GM21526 (cell line): ENCODE measurements around the gene SUPT3H.

Source experiments
- ATAC-seq: cut with Tn5 transposase; IDR thresholded peaks from one replicate; pipeline ENCODE4 v1.9.1; 2021; ENCODE audit warnings: moderate library complexity; ENCODE audit not compliant: unreplicated experiment, low FRiP score

The SUPT3H gene

DNA sequence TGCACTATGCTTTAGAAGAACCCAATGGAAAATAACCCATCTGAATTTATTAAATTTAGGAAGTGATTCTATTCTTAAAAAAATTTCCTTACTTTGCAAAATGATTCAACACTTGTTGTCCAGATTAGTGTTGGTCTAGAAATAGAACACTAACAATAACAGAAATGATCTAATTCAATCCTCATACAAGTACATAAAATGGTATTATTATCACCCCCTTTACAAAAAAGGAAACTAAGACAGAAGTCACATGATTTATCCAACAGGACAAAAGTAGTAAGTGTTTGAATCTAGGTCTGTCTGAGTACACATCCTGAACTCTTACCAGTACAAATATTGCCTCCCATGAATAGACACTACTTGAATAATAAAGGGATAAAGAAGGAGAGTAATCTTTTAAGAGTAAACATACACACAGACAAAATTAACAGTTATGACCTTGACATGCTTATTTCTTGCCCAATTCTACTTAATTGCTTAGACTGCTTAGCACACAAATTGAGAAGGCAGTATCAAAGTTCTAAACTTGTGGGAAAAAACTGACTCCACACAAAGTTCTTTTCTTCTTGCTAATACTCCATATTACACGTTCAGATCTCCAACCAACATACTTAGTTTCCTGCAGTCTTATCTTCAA, 245.0 kb downstream of the SUPT3H start:
- ATAC-seq, result no peak

DNA sequence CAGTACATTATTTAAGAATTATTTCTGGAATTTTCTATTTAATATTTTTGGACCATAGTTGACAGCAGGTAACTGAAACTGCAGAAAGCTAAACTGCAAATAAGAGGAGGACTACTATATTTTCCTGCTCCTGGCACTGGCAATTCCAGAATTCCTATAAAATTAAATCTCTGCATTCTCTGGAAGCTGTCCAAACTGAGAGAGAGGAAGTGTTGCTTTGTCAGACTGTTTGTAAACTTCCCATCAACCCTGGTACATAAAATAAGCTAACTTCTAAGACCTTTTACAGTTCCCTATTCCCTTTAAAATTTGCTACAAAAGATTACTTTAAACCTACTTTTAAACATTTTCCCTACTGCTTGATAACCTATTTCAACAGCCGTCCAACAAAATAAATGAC, 245.7 kb downstream of the SUPT3H start:
- no peak for ATAC-seq

DNA sequence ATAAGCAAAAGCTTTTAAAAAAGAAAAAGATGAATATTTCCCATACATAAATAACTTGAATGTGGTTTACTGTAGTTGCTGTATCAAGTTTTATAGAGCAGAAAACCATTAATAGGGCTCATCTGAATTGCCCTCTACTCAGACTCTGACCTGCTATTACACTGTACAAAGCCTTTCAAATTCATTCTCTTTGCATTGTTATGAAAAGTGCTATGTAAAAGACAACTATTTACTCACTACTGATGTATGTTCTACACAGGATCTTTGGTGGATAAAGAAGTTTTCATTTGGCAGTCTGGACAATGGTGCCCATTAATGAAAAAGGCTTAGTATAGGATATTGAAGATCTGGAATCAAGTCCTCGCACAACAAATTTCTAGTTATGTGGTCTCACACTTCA, 248.7 kb downstream of the SUPT3H start:
- ATAC-seq, result no peak

DNA sequence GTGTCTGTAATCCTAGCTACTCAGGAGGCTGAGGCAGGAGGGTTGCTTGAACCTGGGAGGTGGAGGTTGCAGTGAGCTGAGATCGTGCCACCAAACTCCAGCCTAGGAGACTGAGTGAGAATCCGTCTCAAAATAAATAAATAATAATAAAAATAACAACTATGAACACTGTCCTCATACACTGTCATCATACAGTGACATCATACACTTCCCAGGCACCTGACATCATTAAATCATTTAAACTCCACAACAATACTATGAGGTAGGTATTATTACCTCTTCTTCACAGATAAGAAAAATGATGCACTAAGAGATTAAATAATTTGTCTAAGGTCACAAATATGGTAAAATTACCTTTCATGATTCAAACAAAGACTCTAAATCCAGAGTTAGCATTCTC, 250.5 kb downstream of the SUPT3H start:
- ATAC-seq, result no peak

DNA sequence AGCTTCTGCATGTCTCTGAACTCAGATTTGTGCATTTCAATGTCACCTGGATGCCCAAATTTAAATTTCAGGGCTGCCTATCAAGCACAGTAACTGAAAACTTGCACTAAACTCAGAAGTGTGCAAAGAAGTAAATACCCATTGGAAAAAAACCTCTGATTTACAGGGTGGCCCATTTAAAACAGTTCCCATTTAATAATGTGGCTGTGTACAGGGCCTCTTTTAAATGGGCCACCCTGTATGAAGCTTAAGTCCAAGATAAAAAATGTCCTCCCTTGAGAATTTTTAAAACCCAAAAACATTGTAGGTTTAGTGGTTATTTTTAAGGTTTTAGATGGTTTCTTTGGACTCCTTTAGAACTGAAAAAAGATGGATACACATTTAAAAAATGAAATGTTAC, 251.7 kb downstream of the SUPT3H start:
- no peak for ATAC-seq

DNA sequence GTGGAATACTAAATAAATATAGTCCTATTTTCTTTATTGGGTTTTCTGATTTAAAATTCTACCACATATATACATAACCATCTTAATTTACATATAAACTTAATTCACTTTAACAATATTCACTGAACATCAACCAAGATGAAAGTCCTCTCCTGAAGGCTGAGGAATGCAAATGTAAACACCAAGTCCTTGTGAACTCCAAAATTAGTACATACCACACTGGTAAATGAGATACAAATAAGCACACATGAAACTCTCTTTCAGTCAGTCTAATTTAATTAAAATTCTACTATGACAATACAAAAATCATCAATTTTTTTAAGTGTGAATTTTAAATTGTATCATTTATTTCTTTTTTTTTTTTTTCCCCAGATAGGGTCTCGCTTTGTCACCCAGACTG, 254.7 kb downstream of the SUPT3H start:
- ATAC-seq, result no peak

DNA sequence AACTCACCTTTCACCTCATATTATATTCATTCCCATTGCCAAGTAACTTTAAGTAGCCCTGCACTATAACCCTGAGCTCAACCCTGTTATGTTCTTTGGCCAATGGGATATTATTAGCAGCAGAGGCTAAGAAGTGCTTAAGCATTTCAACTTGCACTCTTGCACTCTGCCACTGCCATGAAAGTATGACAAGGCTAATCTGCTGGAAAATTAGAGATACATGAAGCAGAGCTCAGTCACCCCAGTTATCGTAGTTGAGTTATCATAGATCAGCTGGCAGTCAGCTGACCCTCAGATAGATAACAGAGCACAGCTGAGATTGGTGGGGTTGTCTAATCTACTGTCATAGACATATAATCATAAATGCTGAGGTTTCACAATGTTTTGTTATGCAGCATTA, 259.0 kb downstream of the SUPT3H start:
- no peak for ATAC-seq

DNA sequence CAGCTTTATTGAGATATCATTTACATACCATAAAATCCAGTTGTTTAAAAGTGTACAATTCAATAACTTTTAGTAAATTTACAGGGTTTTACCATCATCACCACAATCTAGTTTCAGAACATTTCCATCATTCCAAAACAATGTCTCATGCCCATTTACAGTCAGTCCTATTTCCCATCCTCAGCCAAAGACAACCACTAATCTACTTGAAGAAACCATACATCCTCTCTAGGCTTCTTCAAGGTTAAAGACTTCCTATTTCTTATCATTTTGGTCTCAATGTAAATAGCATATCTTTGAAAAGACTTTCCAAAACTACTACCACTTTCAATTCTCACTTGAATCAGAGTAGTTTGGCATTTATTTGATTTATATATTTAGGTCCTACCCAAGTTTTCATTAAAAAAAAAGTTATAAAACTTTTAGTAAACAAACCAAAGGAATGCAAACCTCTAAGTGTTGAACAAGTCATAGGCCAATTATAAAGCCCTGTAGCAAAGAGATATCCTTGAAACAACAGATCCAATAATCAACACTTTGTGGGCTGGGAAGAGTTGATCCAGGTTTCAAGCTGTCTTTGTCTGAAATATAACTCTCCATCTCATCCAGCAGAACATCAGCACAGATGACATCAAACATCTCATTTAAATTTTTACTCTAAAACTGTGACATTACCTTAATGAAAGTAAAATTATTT, 260.9 kb downstream of the SUPT3H start:
- ATAC-seq, result no peak

DNA sequence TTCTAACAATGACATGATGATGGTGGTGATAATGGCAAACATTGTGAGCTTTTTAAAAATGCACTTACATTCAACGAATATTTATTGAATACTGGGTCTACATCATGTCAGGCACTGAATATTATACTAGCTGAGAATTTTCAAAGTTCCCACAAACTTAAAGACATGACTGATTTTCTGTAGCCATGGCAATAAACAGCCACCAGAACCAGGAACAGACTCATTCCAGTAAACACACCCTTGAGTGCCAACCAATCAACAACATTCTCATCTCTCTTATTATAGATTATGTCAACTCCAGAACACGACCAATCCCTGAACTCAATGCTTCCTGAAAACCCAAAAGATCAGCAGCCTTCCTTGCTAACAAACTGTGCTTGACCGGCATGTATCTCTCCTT, 262.0 kb downstream of the SUPT3H start:
- ATAC-seq, result no peak

DNA sequence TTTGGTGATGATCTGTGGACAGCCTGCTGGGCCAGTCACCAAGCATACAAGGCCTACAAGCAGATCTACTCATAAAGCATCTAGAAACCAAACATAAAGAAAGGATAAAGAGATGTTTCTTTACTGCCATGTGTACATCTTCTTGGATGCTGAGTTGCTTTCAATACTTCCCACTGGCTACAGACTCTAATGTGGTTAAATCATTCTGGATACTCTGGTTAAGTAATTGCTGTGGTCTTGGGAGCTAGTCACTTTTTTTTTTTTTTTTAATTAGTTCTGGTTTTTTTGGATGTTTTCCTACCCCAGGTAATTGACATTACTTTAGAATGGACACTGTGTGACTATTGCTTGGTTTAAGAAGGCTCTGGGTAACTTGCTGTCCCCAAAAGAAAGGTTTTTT, 265.0 kb downstream of the SUPT3H start:
- no peak for ATAC-seq

DNA sequence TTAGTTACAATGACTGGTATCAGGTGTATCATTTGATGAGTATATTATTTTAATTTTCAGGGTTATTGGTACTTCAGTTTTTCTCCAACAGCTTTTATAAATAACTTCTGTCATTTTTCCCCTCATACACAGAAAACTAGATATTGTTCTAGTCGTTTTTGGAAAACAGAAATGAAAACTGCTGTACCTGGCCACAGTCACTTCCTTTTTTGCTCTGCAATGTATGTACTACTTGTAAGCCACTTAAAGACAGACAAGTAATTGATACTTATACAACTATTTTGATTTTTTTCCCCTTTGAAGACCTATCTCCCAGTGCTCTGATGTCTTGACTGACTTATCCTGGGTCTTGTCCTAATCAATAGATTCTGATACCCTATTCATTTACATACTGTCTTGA, 268.2 kb downstream of the SUPT3H start:
- ATAC-seq, result no peak

DNA sequence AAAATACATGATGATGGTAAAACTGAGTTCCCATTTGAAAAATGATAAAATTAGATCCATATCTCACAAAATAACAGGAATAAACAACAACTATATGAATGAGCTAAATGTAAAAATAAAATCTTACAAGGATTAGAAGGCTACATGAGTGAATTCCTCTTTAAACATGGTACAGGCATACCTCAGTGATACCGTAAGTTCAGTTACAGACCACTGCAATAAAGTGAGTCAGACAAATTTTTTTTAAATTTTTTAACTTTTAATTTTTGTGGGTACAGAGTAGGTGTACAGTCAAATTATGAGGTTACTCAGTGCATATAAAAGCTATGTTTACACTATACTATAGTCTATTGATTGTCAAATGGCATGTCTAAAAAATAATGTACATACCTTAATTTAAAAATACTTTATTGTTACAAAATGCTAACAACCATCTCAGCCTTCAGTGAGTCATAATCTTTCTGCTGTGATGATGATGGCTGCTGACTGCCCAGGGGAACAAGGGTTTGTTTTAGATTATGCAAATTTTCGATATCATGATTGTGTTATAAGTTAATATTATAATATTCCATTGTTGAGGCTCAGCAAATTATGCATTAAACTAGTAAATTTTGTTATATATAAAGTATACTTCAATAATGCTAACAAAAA, 272.4 kb downstream of the SUPT3H start:
- ATAC-seq, result no peak

DNA sequence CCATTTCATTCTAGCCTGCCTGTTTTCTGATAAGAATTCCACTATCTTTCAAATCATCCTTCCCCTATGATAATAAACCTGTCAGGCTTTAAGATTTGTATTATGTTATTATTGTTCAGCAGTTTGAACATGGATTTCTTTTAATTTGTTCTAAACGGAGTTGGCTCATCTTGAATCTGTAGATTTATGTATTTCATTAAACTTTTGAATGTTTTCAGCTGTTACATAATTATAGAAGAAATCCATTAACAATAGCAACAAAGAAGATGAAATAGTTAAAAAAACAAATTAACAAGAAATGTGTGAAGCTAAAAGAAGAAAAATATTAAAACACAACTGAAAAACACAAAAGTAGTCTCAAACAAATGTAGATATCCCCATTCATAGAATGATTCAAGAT, 273.3 kb downstream of the SUPT3H start:
- no peak for ATAC-seq

DNA sequence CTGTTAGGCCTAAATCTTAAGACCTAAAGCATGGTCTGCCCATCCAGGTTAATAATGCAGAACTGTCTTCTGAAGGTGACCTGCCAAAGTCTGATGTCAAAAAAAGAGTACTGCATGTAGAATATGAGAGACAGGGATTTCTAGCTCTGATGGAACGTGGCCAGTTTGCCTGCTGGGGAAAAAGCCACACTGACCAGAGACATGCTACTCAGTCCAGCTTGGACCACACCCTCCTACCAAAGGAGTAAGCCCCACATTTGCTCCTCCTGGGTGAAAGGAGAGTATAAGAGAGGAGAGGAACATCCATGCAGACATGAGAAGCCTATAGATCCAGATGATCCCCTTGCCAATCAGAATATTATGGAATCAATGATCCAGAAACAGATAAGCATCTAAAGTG, 279.5 kb downstream of the SUPT3H start:
- ATAC-seq, result no peak

DNA sequence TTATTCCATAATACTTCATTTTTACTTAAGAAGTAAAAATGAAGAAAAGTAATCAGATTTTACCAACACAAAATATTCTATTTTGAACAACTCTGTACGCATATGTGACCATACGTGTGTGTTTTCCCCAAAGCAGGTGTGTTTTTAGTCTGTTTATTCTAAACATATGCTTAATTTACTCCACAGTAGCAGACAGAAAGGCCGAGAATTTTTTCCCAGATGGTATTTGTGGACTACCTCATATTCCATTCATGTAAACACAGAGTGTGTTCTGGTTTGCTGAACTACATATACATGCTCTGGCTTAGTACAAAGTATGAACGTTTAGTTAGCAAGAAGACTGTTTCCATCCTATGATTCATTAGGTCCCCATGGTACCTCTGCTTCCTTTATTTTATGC, 282.9 kb downstream of the SUPT3H start:
- ATAC-seq, result no peak

DNA sequence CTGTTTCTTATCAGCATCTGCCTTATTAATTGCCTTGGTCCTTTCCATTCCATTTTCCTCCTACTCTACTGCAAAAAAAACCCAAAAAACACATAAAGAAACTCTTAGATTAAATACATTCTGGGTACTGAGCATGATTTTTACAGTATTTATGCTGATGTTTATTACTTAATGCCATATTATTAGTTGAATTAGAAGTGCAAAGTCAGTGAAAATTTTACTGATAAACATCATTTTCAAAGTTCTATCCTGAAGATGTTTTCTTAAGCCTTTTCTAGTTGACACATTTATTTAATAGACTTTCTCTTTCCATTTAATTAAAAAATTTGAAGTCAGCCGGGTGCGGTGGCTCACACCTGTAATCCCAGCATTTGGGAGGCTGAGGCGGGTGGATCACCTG, 285.6 kb downstream of the SUPT3H start:
- ATAC-seq, result no peak

DNA sequence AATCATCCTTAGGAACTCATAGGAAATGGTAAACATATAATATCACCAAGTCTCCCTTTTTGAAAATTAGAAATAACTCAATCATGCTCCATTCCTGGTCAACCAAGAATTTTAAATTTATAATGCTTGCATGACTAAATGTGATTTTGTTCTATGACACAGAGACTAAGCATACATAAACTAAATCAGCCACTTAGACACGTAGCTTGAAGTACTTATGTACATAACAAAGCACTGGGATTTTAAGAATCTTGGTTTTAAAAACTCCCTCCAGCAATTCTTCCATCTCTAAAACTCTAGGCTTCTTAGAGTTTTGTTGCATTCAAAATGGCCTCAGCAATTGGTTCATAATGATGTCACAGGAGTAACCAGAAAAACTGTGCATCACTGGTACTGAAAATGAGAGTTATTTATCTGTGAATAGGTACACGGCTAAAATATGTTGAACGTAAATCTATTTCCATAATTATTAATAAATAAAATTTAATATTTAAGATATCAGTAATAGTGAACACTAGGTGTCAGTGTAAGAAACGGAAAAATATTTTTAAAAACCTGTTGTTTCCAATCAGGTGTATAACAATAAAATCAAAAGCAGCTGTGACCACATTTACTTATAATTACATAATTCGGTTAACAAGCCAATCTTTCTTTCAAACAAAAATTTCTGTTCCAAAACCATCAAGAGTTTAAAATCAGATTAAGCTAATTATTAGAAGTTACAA, 291.2 kb downstream of the SUPT3H start:
- ATAC-seq, result no peak

DNA sequence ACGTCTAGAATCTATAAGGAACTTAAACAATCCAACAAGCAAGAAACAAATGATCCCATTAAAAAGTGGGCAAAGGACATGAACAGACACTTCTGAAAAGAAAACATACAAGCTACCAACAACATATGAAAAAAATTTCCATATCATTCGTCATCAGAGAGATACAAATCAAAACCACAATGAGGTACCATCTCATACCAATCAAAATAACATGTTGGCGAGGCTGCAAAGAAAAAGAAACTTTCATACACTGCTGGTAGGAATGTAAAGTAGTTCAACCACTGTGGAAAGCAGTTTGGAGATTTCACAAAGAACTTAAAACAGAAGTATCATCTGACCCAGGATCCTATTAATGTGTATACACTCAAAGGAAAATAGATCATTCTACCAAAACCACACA, 293.5 kb downstream of the SUPT3H start:
- ATAC-seq, result no peak

DNA sequence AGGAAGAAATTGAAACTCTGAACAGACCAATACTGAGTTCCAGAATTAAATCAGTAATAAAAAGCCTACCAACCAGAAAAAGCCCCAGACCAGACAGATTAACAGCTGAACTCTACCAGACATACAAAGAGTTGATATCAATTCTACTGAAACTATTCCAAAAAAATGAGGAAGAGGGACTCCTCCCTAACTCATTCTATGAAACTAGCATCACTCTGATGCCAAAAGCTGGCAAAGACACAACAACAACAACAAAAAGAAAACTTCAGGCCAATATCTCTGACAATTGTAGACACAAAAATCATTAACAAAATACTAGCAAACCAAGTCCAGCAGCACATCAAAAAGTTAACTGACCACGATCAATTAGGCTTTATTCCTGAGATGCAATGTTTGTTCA, 295.6 kb downstream of the SUPT3H start:
- no peak for ATAC-seq

DNA sequence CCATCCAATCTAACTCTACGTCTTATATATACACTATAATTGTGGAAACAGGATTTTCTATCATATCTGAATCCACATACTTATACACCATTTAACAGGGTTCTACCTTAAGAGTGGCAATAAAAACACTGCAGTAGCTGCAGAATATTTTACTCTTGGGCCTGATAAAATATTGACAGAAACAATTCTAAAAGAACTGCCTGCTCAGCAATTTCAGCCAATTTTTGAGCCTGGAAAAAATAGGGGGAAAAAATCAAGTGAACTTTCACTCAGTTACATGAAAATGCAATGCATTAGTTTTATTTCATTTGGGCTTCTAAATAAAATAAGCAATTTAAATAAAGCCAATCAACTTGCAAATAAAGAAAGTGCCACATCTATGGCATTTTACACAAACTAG, 296.1 kb downstream of the SUPT3H start:
- no peak for ATAC-seq

DNA sequence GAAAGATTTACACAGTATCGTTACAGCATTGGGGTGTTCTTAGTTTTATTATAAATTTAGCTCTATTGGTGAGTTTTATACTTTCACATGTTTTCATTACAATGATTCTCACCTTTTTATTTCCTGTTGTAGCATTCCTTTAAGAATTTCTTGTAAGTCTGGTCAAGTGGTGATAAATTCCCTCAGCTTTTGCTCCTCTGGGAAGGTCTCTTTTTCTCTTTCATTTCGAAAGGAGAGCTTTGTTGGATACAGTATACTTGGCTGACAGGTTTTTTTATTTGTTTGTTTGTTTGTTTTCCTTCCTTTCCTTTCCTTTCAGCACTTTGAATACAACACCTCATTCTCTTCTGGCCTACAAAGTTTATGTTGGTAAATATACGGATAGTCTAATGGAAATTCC, 299.3 kb downstream of the SUPT3H start:
- no peak for ATAC-seq
